Keratinocyte (primary cell): ENCODE data around the gene SLC39A5. TPM values are rescaled to one million over a fixed set of nuclear protein-coding genes. Genes with fewer than 3 reads are reported as not detected.

Experiments used
- DNase-seq: peaks from one replicate; pipeline ENCODE4 v3.0.0-alpha.2; 2011; ENCODE audit warnings: low read depth, missing footprints, low spot score
- FAIRE-seq: peaks from 2 replicates; lab custom pipeline; 2011; peaks lifted over from hg19 to GRCh38; lab: Jason Lieb, UNC
- H2AFZ ChIP-seq: 2 replicates; pipeline ENCODE4 v1.6.0; 2012; ENCODE audit warnings: low read length, control low read depth, inconsistent platforms; ENCODE audit not compliant: control insufficient read depth
- H3K27ac ChIP-seq: 2 replicates; pipeline ENCODE4 v1.5.1; 2011; ENCODE audit warnings: low read length; ENCODE audit not compliant: control insufficient read depth, insufficient read depth
- H3K27me3 ChIP-seq: 3 replicates; pipeline ENCODE4 v1.6.0; 2011; ENCODE audit warnings: low read length; ENCODE audit not compliant: control insufficient read depth, insufficient read depth; ENCODE audit errors: extremely low read depth
- H3K36me3 ChIP-seq, 2 experiments: 2 replicates in 1 of 2; 3 replicates in 1 of 2; pipeline ENCODE4 v1.5.1; 2011; ENCODE audit warnings: low read length in 2 of 2, mild to moderate bottlenecking in 1 of 2; ENCODE audit not compliant: control insufficient read depth in 2 of 2, insufficient read depth in 2 of 2; ENCODE audit errors: extremely low read depth in 1 of 2
- H3K4me1 ChIP-seq: 3 replicates; pipeline ENCODE4 v1.5.1; 2011; ENCODE audit warnings: low read length; ENCODE audit not compliant: control insufficient read depth, insufficient read depth; ENCODE audit errors: extremely low read depth
- H3K4me2 ChIP-seq: 3 replicates; pipeline ENCODE4 v1.6.0; 2011; ENCODE audit warnings: low read depth, low read length; ENCODE audit not compliant: control insufficient read depth, insufficient read depth; ENCODE audit errors: extremely low read depth
- H3K4me3 ChIP-seq, 3 experiments: fragments of 200-600 bp in 1 of 3; sonication (generic) in 1 of 3; 2 replicates in 2 of 3; 3 replicates in 1 of 3; pipeline ENCODE4 v1.5.1; 2011 to 2016; ENCODE audit warnings: low read length in 3 of 3, mild to moderate bottlenecking in 3 of 3, control low read depth in 2 of 3, inconsistent platforms in 1 of 3, low read depth in 1 of 3, mixed read lengths in 1 of 3, mixed run types in 1 of 3, moderate library complexity in 1 of 3; ENCODE audit not compliant: control insufficient read depth in 2 of 3, insufficient read depth in 2 of 3; ENCODE audit errors: extremely low read depth in 1 of 3
- H3K79me2 ChIP-seq: 2 replicates; pipeline ENCODE4 v1.6.0; 2012; ENCODE audit warnings: low read length; ENCODE audit not compliant: control insufficient read depth, insufficient read depth
- H3K9ac ChIP-seq: 3 replicates; pipeline ENCODE4 v1.6.0; 2011; ENCODE audit warnings: low read length; ENCODE audit not compliant: control insufficient read depth, insufficient read depth; ENCODE audit errors: extremely low read depth
- H3K9me1 ChIP-seq: 3 replicates; pipeline ENCODE4 v1.6.0; 2011; ENCODE audit warnings: low read length; ENCODE audit not compliant: control insufficient read depth, insufficient read depth; ENCODE audit errors: extremely low read depth
- H3K9me3 ChIP-seq: 2 replicates; pipeline ENCODE4 v1.5.1; 2012; ENCODE audit warnings: low read depth, low read length; ENCODE audit not compliant: control insufficient read depth
- H4K20me1 ChIP-seq: 3 replicates; pipeline ENCODE4 v1.6.0; 2011; ENCODE audit warnings: low read length; ENCODE audit not compliant: control insufficient read depth, insufficient read depth; ENCODE audit errors: extremely low read depth
- CTCF ChIP-seq, 3 experiments: IDR thresholded peaks in 1 of 3; conservative IDR thresholded peaks in 1 of 3; optimal IDR thresholded peaks in 1 of 3; 2 replicates in 2 of 3; 3 replicates in 1 of 3; pipeline versions ENCODE3 to v1.5.1; 2011; ENCODE audit warnings: low read length in 3 of 3, mild to moderate bottlenecking in 3 of 3, moderate library complexity in 2 of 3, control low read depth in 1 of 3, inconsistent platforms in 1 of 3; ENCODE audit not compliant: insufficient read depth in 2 of 3; ENCODE audit errors: extremely low read depth in 1 of 3
- EZH2 ChIP-seq: IDR thresholded peaks from one replicate; pipeline ENCODE4 v1.6.1; 2012; ENCODE audit warnings: inconsistent platforms, mild to moderate bottlenecking, low read length, moderate library complexity
- dilution Hi-C: fragments of 300-500 bp; cut with MboI; formaldehyde crosslinking; loops from one replicate; pipeline ENCODE4 v1.7.0; 2020; ENCODE audit warnings: low sequenced_read_pairs; ENCODE audit not compliant: extremely low pct_ligation_motif_present
- polyA plus RNA-seq, 5 experiments: library from polyadenylated mRNA; depleted of rRNA in 3 of 5; stranded (reverse) in 3 of 5; stranded (forward) in 1 of 5; unstranded in 1 of 5; fragments of >200 nt; gene quantifications; 1 replicate in 1 of 5; 2 replicates in 3 of 5; 3 replicates in 1 of 5; pipeline versions ENCODE4 v1.2.1 to v1.2.3, GENCODE V29; 2011 to 2012; ENCODE audit warnings: missing spikeins in 2 of 5, low read depth in 1 of 5, low replicate concordance in 1 of 5

Gene SLC39A5
- polyA plus RNA-seq, 1 donor (not counting 4 experiments of a cell fraction or from before 2014, with no cell fraction given), result not detected

- TF ChIP-seq EZH2 (no peak), CTCF (optimal IDR thresholded peaks at IDR 0.05 in 1 of 3, IDR thresholded peaks at IDR 0.05 in 1 of 3, conservative IDR thresholded peaks at IDR 0.05 in 1 of 3; ENCODE audit: extremely low read depth in 1 of 3, insufficient read depth in 2 of 3, low read length in 3 of 3) (peak; percentile 60 to 89 (median 81))
- Histone ChIP-seq H3K4me1 (peaks cover 13% of the 10 kb centered on the region), H3K4me3 (peak within 1 kb of the TSS; percentile 84 to 89 (median 88)), H3K36me3 (peaks cover 6 to 14% of the 10 kb centered on the region in 2 experiments), H3K4me2 (peak within 1 kb of the TSS; percentile 100), H3K27me3 (no peaks in the 10 kb centered on the region), H4K20me1 (no peaks in the 10 kb centered on the region), H3K9me3 (no peaks in the 10 kb centered on the region), H3K9ac (peak within 1 kb of the TSS; percentile 84), H3K9me1 (no peaks in the 10 kb centered on the region), H3K27ac (peak within 1 kb of the TSS; percentile 70), H3K79me2 (peaks cover 27% of the 10 kb centered on the region), H2AFZ (peak within 1 kb of the TSS; percentile 98)
- DNase-seq (peak; percentile 53), FAIRE-seq (no peak)
- dilution Hi-C loops, result no loop called here
Measured at GRCh38 chr12:56189099-56189917, 40.5 kb upstream of the SLC39A5 start, which contains the start of gene SMARCC2. Gene SMARCC2 (minus strand): TSS chr12:56189483. CDS start chr12:56189461, 22 bp downstream.

GRCh38 chr12:56189918-56190694, 39.7 kb upstream of the SLC39A5 start:
- TF ChIP-seq EZH2 (no peak), CTCF (optimal IDR thresholded peaks at IDR 0.05 in 1 of 3, IDR thresholded peaks at IDR 0.05 in 1 of 3, conservative IDR thresholded peaks at IDR 0.05 in 1 of 3; ENCODE audit: extremely low read depth in 1 of 3, insufficient read depth in 2 of 3, low read length in 3 of 3) (no peak)
- Histone ChIP-seq H3K9ac (peak overlapping the region; percentile 84), H3K9me3 (no peaks in the 10 kb centered on the region), H2AFZ (peak overlapping the region; percentile 98), H3K79me2 (peaks cover 27% of the 10 kb centered on the region), H3K36me3 (peaks cover 1 to 8% of the 10 kb centered on the region in 2 experiments), H3K4me2 (peak overlapping the region; percentile 85), H3K27ac (peak overlapping the region; percentile 70), H3K4me1 (peaks cover 13% of the 10 kb centered on the region), H4K20me1 (no peaks in the 10 kb centered on the region), H3K27me3 (no peaks in the 10 kb centered on the region), H3K9me1 (no peaks in the 10 kb centered on the region), H3K4me3 (peak overlapping the region; percentile 54 to 88 (median 80))
- dilution Hi-C loops, result no loop called here
- DNase-seq, result peak; percentile 71
- no peak for FAIRE-seq
